ENCODE measurements around the gene TST. TPM values are rescaled to one million over a fixed set of nuclear protein-coding genes. Genes with fewer than 3 reads are reported as not detected.

The TST gene
- polyA plus RNA-seq, 1 donor from 2014 or later: 5.4 TPM

- no peak overlapping the region for H3K4me2 ChIP-seq (ENCODE audit: low read length)
- no peaks in the 10 kb centered on the region for H3K27me3 ChIP-seq (ENCODE audit: insufficient read depth, low read depth, low read length)
- H3K9me3 ChIP-seq (ENCODE audit: low read length): no peaks in the 10 kb centered on the region
- H3K9ac ChIP-seq (ENCODE audit: low read length): no peak overlapping the region
- no peak overlapping the region for H2AFZ ChIP-seq (ENCODE audit: low read depth, low read length)
- H3K36me3 ChIP-seq (ENCODE audit: insufficient read depth, low read length): no peaks in the 10 kb centered on the region
- H4K20me1 ChIP-seq (ENCODE audit: insufficient read depth): no peaks in the 10 kb centered on the region
- no peaks in the 10 kb centered on the region for H3K9me2 ChIP-seq (ENCODE audit: insufficient read depth, low read length)
- H3F3A ChIP-seq (ENCODE audit: insufficient read depth, low read length, poor library complexity, severe bottlenecking): no peaks in the 10 kb centered on the region
- no peak overlapping the region for H3K4me3 ChIP-seq (ENCODE audit: low read length)
- H3K79me2 ChIP-seq (replicated peaks; ENCODE audit: insufficient read depth, low read length): no peaks in the 10 kb centered on the region
- H3K27ac ChIP-seq (ENCODE audit: low read length): no peak overlapping the region
- TF ChIP-seq CTCF (IDR thresholded peaks at IDR 0.05; ENCODE audit: poor library complexity, severe bottlenecking) (no peak), POLR2AphosphoS5 (IDR thresholded peaks at IDR 0.05) (no peak), SMC3 (conservative IDR thresholded peaks at IDR 0.05; ENCODE audit: poor library complexity) (no peak), REST (IDR thresholded peaks at IDR 0.05; ENCODE audit: borderline replicate concordance) (no peak), MXI1 (conservative IDR thresholded peaks at IDR 0.05; ENCODE audit: poor library complexity, severe bottlenecking) (no peak), EP300 (conservative IDR thresholded peaks at IDR 0.05; ENCODE audit: poor library complexity, severe bottlenecking) (no peak)
Observed at GRCh38 chr22:36965696-36966095, 53.6 kb downstream of the TST start.

- no peaks in the 10 kb centered on the region for H3K9me3 ChIP-seq (ENCODE audit: low read length)
- H3F3A ChIP-seq (ENCODE audit: insufficient read depth, low read length, poor library complexity, severe bottlenecking): no peaks in the 10 kb centered on the region
- no peak overlapping the region for H3K4me3 ChIP-seq (ENCODE audit: low read length)
- no peak overlapping the region for H3K4me2 ChIP-seq (ENCODE audit: low read length)
- H3K27ac ChIP-seq (ENCODE audit: low read length): no peak overlapping the region
- H3K9ac ChIP-seq (ENCODE audit: low read length): no peak overlapping the region
- no peak overlapping the region for H2AFZ ChIP-seq (ENCODE audit: low read depth, low read length)
- no peak for TF ChIP-seq POLR2AphosphoS5 (IDR thresholded peaks at IDR 0.05)
- no peak for TF ChIP-seq TAF1 (IDR thresholded peaks at IDR 0.05; ENCODE audit: low read depth)
- TF ChIP-seq EP300 (conservative IDR thresholded peaks at IDR 0.05; ENCODE audit: poor library complexity, severe bottlenecking): no peak
- TF ChIP-seq RAD21 (conservative IDR thresholded peaks at IDR 0.05): no peak
- TF ChIP-seq EZH2 (IDR thresholded peaks at IDR 0.05; ENCODE audit: borderline replicate concordance, insufficient read depth, low read length, poor library complexity, severe bottlenecking): no peak
- TF ChIP-seq REST (IDR thresholded peaks at IDR 0.05; ENCODE audit: borderline replicate concordance): no peak
- TF ChIP-seq CTCF (IDR thresholded peaks at IDR 0.05; ENCODE audit: poor library complexity, severe bottlenecking): no peak
- TF ChIP-seq SMC3 (conservative IDR thresholded peaks at IDR 0.05; ENCODE audit: poor library complexity): no peak
- no peak for TF ChIP-seq MXI1 (conservative IDR thresholded peaks at IDR 0.05; ENCODE audit: poor library complexity, severe bottlenecking)
- no peaks in the 10 kb centered on the region for H3K36me3 ChIP-seq (ENCODE audit: insufficient read depth, low read length)
- no peaks in the 10 kb centered on the region for H3K9me2 ChIP-seq (ENCODE audit: insufficient read depth, low read length)
- H3K27me3 ChIP-seq (ENCODE audit: insufficient read depth, low read depth, low read length): no peaks in the 10 kb centered on the region
- no peaks in the 10 kb centered on the region for H4K20me1 ChIP-seq (ENCODE audit: insufficient read depth)
- no peaks in the 10 kb centered on the region for H3K79me2 ChIP-seq (replicated peaks; ENCODE audit: insufficient read depth, low read length)
Observed at GRCh38 chr22:36964106-36964505, 55.1 kb downstream of the TST start.
